Measurements from ENCODE around the gene TRIM41. TPM values are rescaled to one million over a fixed set of nuclear protein-coding genes. Genes with fewer than 3 reads are reported as not detected.

Gene TRIM41
- polyA plus RNA-seq, 1 donor (not counting 4 experiments of a cell fraction or from before 2014, with no cell fraction given), result 13.4 TPM

DNA sequence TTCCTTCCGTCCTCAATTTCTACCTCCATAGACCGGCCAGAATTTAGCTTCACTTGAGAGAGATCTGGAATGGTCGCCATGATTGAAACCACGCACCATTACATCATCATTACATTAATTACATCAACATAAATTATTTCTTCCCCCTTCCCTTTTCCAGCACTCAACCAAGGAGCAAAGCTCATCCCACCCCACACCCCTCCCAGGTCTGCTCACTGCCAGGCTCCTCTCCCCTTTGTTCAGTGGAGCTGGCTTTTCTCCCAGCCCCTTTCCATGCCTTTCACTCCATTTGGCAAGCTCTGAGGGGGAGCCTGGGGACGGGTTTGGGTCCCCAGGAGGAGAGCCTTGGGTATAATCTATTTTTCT lies 12.2 kb downstream of the TRIM41 start:
- Histone ChIP-seq H3K27ac (ENCODE audit: control insufficient read depth, insufficient read depth, low read length) (no peak overlapping the region), H3K79me2 (ENCODE audit: control insufficient read depth, insufficient read depth, low read length) (peaks cover 27% of the 10 kb centered on the region), H3K9ac (ENCODE audit: control insufficient read depth, extremely low read depth, insufficient read depth, low read length) (no peak overlapping the region), H4K20me1 (ENCODE audit: control insufficient read depth, extremely low read depth, insufficient read depth, low read length) (peaks cover 51% of the 10 kb centered on the region), H3K9me3 (ENCODE audit: control insufficient read depth, low read depth, low read length) (no peaks in the 10 kb centered on the region), H3K36me3 (ENCODE audit: control insufficient read depth in 2 of 2, extremely low read depth in 1 of 2, insufficient read depth in 2 of 2, low read length in 2 of 2) (peaks cover 49 to 60% of the 10 kb centered on the region in 2 experiments), H3K4me1 (ENCODE audit: control insufficient read depth, extremely low read depth, insufficient read depth, low read length) (no peaks in the 10 kb centered on the region), H2AFZ (ENCODE audit: control insufficient read depth, low read length) (no peak overlapping the region), H3K9me1 (ENCODE audit: control insufficient read depth, extremely low read depth, insufficient read depth, low read length) (no peaks in the 10 kb centered on the region), H3K4me2 (ENCODE audit: control insufficient read depth, extremely low read depth, insufficient read depth, low read depth, low read length) (no peak overlapping the region), H3K4me3 (ENCODE audit: control insufficient read depth in 2 of 3, extremely low read depth in 1 of 3, insufficient read depth in 2 of 3, low read depth in 1 of 3, low read length in 3 of 3) (no peak overlapping the region), H3K27me3 (ENCODE audit: control insufficient read depth, extremely low read depth, insufficient read depth, low read length) (no peaks in the 10 kb centered on the region)
- no peak for TF ChIP-seq EZH2 (IDR thresholded peaks at IDR 0.05; ENCODE audit: low read length)
- TF ChIP-seq, protein P1, sequence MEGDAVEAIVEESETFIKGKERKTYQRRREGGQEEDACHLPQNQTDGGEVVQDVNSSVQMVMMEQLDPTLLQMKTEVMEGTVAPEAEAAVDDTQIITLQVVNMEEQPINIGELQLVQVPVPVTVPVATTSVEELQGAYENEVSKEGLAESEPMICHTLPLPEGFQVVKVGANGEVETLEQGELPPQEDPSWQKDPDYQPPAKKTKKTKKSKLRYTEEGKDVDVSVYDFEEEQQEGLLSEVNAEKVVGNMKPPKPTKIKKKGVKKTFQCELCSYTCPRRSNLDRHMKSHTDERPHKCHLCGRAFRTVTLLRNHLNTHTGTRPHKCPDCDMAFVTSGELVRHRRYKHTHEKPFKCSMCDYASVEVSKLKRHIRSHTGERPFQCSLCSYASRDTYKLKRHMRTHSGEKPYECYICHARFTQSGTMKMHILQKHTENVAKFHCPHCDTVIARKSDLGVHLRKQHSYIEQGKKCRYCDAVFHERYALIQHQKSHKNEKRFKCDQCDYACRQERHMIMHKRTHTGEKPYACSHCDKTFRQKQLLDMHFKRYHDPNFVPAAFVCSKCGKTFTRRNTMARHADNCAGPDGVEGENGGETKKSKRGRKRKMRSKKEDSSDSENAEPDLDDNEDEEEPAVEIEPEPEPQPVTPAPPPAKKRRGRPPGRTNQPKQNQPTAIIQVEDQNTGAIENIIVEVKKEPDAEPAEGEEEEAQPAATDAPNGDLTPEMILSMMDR (optimal IDR thresholded peaks at IDR 0.05 in 1 of 3, IDR thresholded peaks at IDR 0.05 in 1 of 3, conservative IDR thresholded peaks at IDR 0.05 in 1 of 3; ENCODE audit: extremely low read depth in 1 of 3, insufficient read depth in 2 of 3, low read length in 3 of 3), result no peak
- dilution Hi-C loops (cut with MboI; ENCODE audit: extremely low pct_ligation_motif_present, low sequenced_read_pairs), result no loop called here
- DNase-seq (ENCODE audit: low read depth, low spot score) (no peak), FAIRE-seq (no peak)

DNA sequence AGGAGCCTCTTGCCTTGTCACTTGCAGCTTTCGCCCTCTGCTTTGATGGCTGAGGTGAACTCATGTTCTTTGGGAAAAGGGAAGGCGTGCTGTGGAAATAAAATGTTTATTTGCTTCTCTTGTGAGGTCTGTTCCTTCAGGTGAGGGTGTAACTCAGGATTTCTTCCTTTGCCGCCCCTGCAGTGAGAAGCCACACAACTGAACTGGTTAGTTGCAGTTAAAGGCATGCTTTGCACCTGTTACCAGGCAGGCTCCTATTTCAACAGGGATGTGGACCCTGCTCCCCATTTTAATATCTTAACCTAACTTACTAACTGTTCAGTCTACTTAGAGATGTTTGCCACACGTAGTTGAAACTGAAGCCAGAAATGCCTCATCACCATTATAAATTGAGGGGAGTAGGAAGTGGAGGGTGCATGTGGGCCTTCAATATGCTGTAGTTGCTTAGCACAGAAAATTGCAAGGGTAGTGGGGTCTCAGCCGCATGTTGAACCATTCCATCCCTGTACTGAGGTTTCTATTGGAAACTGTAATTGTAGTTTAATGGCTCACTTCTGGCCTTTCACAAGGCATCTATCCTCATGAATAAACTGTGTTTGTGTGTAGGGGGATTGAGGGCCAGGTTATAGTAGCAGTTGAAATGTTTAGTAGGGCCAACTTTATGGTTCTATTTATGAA lies 12.7 kb downstream of the TRIM41 start:
- Histone ChIP-seq H2AFZ (ENCODE audit: control insufficient read depth, low read length) (no peak overlapping the region), H3K9me3 (ENCODE audit: control insufficient read depth, low read depth, low read length) (no peaks in the 10 kb centered on the region), H3K36me3 (ENCODE audit: control insufficient read depth in 2 of 2, extremely low read depth in 1 of 2, insufficient read depth in 2 of 2, low read length in 2 of 2) (peaks cover 48 to 57% of the 10 kb centered on the region in 2 experiments), H3K9me1 (ENCODE audit: control insufficient read depth, extremely low read depth, insufficient read depth, low read length) (no peaks in the 10 kb centered on the region), H3K4me1 (ENCODE audit: control insufficient read depth, extremely low read depth, insufficient read depth, low read length) (peaks cover 1% of the 10 kb centered on the region), H3K9ac (ENCODE audit: control insufficient read depth, extremely low read depth, insufficient read depth, low read length) (no peak overlapping the region), H3K27ac (ENCODE audit: control insufficient read depth, insufficient read depth, low read length) (no peak overlapping the region), H4K20me1 (ENCODE audit: control insufficient read depth, extremely low read depth, insufficient read depth, low read length) (peaks cover 52% of the 10 kb centered on the region), H3K4me3 (ENCODE audit: control insufficient read depth in 2 of 3, extremely low read depth in 1 of 3, insufficient read depth in 2 of 3, low read depth in 1 of 3, low read length in 3 of 3) (no peak overlapping the region), H3K27me3 (ENCODE audit: control insufficient read depth, extremely low read depth, insufficient read depth, low read length) (no peaks in the 10 kb centered on the region), H3K79me2 (ENCODE audit: control insufficient read depth, insufficient read depth, low read length) (peaks cover 33% of the 10 kb centered on the region), H3K4me2 (ENCODE audit: control insufficient read depth, extremely low read depth, insufficient read depth, low read depth, low read length) (no peak overlapping the region)
- FAIRE-seq (no peak), DNase-seq (ENCODE audit: low read depth, low spot score) (no peak)
- TF ChIP-seq EZH2 (IDR thresholded peaks at IDR 0.05; ENCODE audit: low read length), result no peak
- TF ChIP-seq, protein P1 (optimal IDR thresholded peaks at IDR 0.05 in 1 of 3, IDR thresholded peaks at IDR 0.05 in 1 of 3, conservative IDR thresholded peaks at IDR 0.05 in 1 of 3; ENCODE audit: extremely low read depth in 1 of 3, insufficient read depth in 2 of 3, low read length in 3 of 3), result no peak
- dilution Hi-C loops (cut with MboI; ENCODE audit: extremely low pct_ligation_motif_present, low sequenced_read_pairs), result no loop called here

All from keratinocyte (primary cell).